Endometrial microvascular endothelial cells (primary cell): Measurements from ENCODE around the gene WIPF3. TPM values are rescaled to one million over a fixed set of nuclear protein-coding genes. Genes with fewer than 3 reads are reported as not detected.

ENCODE experiments used
- in situ Hi-C: cut with HindIII; loops from 2 replicates; pipeline ENCODE4 v1.10.0; 2017; ENCODE audit warnings: low sequenced_read_pairs, low pct_unique_long_range_greater_than_20kb; ENCODE audit errors: inconsistent ontology term
- total RNA-seq: library from RNA; depleted of rRNA; stranded (reverse); fragments of >200 nt; gene quantifications from one replicate; pipeline ENCODE4 v1.2.3, GENCODE V29; 2015; ENCODE audit errors: inconsistent ontology term

Gene WIPF3
- total RNA-seq, 1 donor from 2014 or later: not detected

GRCh38 chr7:29891766-29892165 is 85.5 kb downstream of the WIPF3 start:
- in situ Hi-C loops: no loop called here

GRCh38 chr7:29892231-29892630 is 85.9 kb downstream of the WIPF3 start:
- in situ Hi-C loops: no loop called here

- in situ Hi-C loops: no loop called here
These were observed 87.2 kb downstream of the WIPF3 start for GRCh38 chr7:29893351-29893965.

- in situ Hi-C loops: no loop called here
These were observed 87.9 kb downstream of the WIPF3 start for GRCh38 chr7:29894256-29894655.

GRCh38 chr7:29895559-29895958 is 89.3 kb downstream of the WIPF3 start:
- in situ Hi-C loops: no loop called here

GRCh38 chr7:29896685-29897411 is 90.5 kb downstream of the WIPF3 start:
- in situ Hi-C loops: no loop called here

GRCh38 chr7:29898301-29898700 is 92.0 kb downstream of the WIPF3 start:
- in situ Hi-C loops: no loop called here

- in situ Hi-C loops: no loop called here
These were observed 94.4 kb downstream of the WIPF3 start for GRCh38 chr7:29900745-29901144.

GRCh38 chr7:29906200-29907022 is 100.1 kb downstream of the WIPF3 start:
- in situ Hi-C loops: no loop called here

- in situ Hi-C loops: no loop called here
These were observed 107.9 kb downstream of the WIPF3 start for GRCh38 chr7:29914180-29914579.

- in situ Hi-C loops: no loop called here
These were observed 109.3 kb downstream of the WIPF3 start for GRCh38 chr7:29915481-29916215.

GRCh38 chr7:29917641-29918040 is 111.3 kb downstream of the WIPF3 start:
- in situ Hi-C loops: no loop called here

- in situ Hi-C loops: no loop called here
These were observed 112.5 kb downstream of the WIPF3 start for GRCh38 chr7:29918850-29919249.

- in situ Hi-C loops: no loop called here
These were observed 113.5 kb downstream of the WIPF3 start for GRCh38 chr7:29919790-29920189.

GRCh38 chr7:29920491-29920890 is 114.2 kb downstream of the WIPF3 start:
- in situ Hi-C loops: no loop called here

GRCh38 chr7:29921404-29922010 is 115.2 kb downstream of the WIPF3 start:
- in situ Hi-C loops: no loop called here

GRCh38 chr7:29922921-29923700 is 116.8 kb downstream of the WIPF3 start:
- in situ Hi-C loops: no loop called here

GRCh38 chr7:29924006-29924405 is 117.7 kb downstream of the WIPF3 start:
- in situ Hi-C loops: no loop called here
